Lower leg skin (tissue), 3 donors: ENCODE measurements around the gene CST7.

Source experiments
- POLR2A ChIP-seq, 2 donors: fragments of 450-650 bp; IDR thresholded peaks; one replicate each; pipeline ENCODE4 v1.6.1; 2016 to 2017; ENCODE audit warnings: antibody characterized with exemption in 2 of 2, mild to moderate bottlenecking in 1 of 2, moderate library complexity in 1 of 2
- TF ChIP-seq, protein P1 (sequence below), 3 donors: fragments of 450-650 bp; IDR thresholded peaks; one replicate each; pipeline ENCODE4 v1.5.1; 2016; ENCODE audit warnings: antibody characterized with exemption in 3 of 3, mild to moderate bottlenecking in 3 of 3, moderate library complexity in 2 of 3

DNA sequence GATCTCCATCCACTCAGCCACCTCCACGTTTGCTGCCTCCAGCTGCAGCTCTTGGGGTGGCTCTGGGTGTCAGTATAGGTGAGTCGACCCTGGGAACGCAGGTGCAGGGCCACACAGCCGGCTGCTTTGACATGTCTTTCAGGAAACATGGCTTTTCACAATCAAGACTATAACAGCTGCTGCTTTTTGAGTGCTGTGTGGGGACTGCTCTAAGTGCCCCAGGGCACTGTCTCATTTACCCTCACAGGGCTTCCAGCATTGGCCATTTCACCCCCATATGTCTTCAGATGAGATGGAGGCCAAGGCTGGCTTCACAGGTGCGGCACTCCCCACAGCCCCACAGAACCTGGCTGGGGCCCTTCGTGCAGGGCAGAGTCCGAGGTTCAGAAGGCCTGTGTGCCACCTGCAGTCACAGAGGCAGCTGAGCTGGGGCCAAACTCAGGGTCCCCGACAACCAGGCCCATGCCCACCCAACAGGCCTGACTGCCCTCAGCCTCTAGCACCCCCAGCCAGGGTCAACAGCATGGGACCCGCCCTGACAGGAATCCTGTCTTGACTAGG lies 14.9 kb upstream of the CST7 start:
- TF ChIP-seq, protein P1, sequence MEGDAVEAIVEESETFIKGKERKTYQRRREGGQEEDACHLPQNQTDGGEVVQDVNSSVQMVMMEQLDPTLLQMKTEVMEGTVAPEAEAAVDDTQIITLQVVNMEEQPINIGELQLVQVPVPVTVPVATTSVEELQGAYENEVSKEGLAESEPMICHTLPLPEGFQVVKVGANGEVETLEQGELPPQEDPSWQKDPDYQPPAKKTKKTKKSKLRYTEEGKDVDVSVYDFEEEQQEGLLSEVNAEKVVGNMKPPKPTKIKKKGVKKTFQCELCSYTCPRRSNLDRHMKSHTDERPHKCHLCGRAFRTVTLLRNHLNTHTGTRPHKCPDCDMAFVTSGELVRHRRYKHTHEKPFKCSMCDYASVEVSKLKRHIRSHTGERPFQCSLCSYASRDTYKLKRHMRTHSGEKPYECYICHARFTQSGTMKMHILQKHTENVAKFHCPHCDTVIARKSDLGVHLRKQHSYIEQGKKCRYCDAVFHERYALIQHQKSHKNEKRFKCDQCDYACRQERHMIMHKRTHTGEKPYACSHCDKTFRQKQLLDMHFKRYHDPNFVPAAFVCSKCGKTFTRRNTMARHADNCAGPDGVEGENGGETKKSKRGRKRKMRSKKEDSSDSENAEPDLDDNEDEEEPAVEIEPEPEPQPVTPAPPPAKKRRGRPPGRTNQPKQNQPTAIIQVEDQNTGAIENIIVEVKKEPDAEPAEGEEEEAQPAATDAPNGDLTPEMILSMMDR (IDR thresholded peaks at IDR 0.05), result no peak
- TF ChIP-seq POLR2A (IDR thresholded peaks at IDR 0.05), result no peak
